ENCODE measurements around the gene RNASEH2A. TPM values are rescaled to one million over a fixed set of nuclear protein-coding genes. Genes with fewer than 3 reads are reported as not detected.

Gene RNASEH2A
- total and polyA plus RNA-seq, 2 of the 13 experiments (the other 11 are each of a cell fraction or from before 2014, with no cell fraction given), result 25.1 to 35.8 TPM

DNA sequence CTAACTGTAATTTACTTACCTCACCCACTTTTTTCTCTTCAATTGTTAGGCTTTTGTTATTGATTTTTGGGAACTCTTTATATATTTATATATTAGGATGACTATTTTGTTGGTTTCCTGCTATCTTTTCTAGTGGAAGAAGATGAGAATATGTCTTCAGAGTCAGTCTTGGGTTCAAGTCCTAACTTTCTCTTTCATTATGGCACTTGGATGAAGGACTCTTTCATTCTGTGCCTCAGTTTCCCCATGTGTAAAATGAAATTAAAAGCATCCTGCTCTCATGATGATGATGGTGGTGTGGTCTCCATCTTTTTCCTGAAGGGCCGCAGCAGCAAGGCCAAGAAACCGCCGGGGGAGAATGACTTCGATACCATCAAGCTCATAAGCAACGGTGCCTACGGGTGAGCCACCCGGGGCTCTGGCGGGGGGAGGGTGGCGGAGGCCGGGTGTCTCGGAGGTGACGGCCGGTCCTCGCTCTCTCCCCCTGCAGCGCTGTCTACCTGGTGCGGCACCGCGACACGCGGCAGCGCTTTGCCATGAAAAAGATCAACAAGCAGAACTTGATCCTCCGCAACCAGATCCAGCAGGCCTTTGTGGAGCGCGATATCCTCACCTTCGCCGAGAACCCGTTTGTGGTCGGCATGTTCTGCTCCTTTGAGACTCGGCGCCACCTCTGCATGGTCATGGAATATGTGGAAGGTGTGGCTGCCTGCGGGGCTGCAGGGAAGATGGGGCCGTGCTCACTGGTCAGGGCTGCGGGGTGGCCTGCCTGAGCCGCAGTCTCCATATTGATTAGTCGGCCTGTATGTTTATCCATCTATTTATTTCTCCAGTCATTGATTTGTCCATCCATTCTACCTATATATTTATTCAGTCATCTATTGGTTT, 51.9 kb downstream of the RNASEH2A start (continued):
- TF ChIP-seq ZNF800 (CRISPR knock-in tag; IDR thresholded peaks at IDR 0.05) (no peak), U2AF2 (IDR thresholded peaks at IDR 0.05; ENCODE audit: low read depth, low read length) (no peak), ZNF780A (CRISPR knock-in tag; IDR thresholded peaks at IDR 0.05) (no peak), SKI (IDR thresholded peaks at IDR 0.05; ENCODE audit: partially characterized antibody) (no peak), SIN3B (IDR thresholded peaks at IDR 0.05; ENCODE audit: low read length) (no peak), MAFG (CRISPR knock-in tag; IDR thresholded peaks at IDR 0.05) (no peak), HNRNPUL1 (IDR thresholded peaks at IDR 0.05; ENCODE audit: low read depth, low read length) (no peak)
- TF ChIP-seq, protein P1, sequence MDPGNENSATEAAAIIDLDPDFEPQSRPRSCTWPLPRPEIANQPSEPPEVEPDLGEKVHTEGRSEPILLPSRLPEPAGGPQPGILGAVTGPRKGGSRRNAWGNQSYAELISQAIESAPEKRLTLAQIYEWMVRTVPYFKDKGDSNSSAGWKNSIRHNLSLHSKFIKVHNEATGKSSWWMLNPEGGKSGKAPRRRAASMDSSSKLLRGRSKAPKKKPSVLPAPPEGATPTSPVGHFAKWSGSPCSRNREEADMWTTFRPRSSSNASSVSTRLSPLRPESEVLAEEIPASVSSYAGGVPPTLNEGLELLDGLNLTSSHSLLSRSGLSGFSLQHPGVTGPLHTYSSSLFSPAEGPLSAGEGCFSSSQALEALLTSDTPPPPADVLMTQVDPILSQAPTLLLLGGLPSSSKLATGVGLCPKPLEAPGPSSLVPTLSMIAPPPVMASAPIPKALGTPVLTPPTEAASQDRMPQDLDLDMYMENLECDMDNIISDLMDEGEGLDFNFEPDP (CRISPR knock-in tag; conservative IDR thresholded peaks at IDR 0.05), result no peak
- TF ChIP-seq, protein P2, sequence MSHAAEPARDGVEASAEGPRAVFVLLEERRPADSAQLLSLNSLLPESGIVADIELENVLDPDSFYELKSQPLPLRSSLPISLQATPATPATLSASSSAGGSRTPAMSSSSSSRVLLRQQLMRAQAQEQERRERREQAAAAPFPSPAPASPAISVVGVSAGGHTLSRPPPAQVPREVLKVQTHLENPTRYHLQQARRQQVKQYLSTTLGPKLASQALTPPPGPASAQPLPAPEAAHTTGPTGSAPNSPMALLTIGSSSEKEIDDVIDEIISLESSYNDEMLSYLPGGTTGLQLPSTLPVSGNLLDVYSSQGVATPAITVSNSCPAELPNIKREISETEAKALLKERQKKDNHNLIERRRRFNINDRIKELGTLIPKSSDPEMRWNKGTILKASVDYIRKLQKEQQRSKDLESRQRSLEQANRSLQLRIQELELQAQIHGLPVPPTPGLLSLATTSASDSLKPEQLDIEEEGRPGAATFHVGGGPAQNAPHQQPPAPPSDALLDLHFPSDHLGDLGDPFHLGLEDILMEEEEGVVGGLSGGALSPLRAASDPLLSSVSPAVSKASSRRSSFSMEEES (CRISPR knock-in tag; IDR thresholded peaks at IDR 0.05), result no peak
- TF ChIP-seq, protein P3, sequence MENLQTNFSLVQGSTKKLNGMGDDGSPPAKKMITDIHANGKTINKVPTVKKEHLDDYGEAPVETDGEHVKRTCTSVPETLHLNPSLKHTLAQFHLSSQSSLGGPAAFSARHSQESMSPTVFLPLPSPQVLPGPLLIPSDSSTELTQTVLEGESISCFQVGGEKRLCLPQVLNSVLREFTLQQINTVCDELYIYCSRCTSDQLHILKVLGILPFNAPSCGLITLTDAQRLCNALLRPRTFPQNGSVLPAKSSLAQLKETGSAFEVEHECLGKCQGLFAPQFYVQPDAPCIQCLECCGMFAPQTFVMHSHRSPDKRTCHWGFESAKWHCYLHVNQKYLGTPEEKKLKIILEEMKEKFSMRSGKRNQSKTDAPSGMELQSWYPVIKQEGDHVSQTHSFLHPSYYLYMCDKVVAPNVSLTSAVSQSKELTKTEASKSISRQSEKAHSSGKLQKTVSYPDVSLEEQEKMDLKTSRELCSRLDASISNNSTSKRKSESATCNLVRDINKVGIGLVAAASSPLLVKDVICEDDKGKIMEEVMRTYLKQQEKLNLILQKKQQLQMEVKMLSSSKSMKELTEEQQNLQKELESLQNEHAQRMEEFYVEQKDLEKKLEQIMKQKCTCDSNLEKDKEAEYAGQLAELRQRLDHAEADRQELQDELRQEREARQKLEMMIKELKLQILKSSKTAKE (CRISPR knock-in tag; IDR thresholded peaks at IDR 0.05; ENCODE audit: borderline replicate concordance), result no peak
